GM12878 (cell line): Measurements from ENCODE around the gene RNF130.

Source experiments
- CTCF ChIP-seq, 3 experiments: IDR thresholded peaks in 2 of 3; conservative IDR thresholded peaks in 1 of 3; 2 replicates each; pipeline ENCODE4 v1.5.1; 2011; ENCODE audit warnings: low read depth in 3 of 3, low read length in 3 of 3, mild to moderate bottlenecking in 3 of 3, control low read depth in 2 of 3, moderate library complexity in 2 of 3, inconsistent platforms in 1 of 3, mixed read lengths in 1 of 3; ENCODE audit not compliant: control insufficient read depth in 2 of 3, insufficient read depth in 1 of 3; ENCODE audit errors: extremely low read depth in 1 of 3
- HDGF ChIP-seq: fragments of 450-650 bp; IDR thresholded peaks from 2 replicates; pipeline ENCODE4 v1.6.1; 2016; ENCODE audit warnings: antibody characterized with exemption
- MEF2A ChIP-seq: IDR thresholded peaks from 2 replicates; pipeline ENCODE4 v1.6.1; 2011; ENCODE audit warnings: low read depth, mild to moderate bottlenecking, low read length, moderate library complexity; ENCODE audit not compliant: insufficient read depth
- MTA2 ChIP-seq: fragments of 450-650 bp; IDR thresholded peaks from 2 replicates; pipeline ENCODE4 v1.6.1; 2016; ENCODE audit warnings: low read depth, mild to moderate bottlenecking, moderate library complexity
- POLR2AphosphoS5 ChIP-seq: IDR thresholded peaks from 2 replicates; pipeline ENCODE4 v1.6.1; 2011; ENCODE audit warnings: mild to moderate bottlenecking, low read length, inconsistent platforms
- SMC3 ChIP-seq: IDR thresholded peaks from 2 replicates; pipeline ENCODE4 v1.6.1; 2011; ENCODE audit warnings: low read length, improper control_type of control experiment, borderline replicate concordance
- SRF ChIP-seq, 2 experiments: IDR thresholded peaks; 2 replicates each; pipeline ENCODE4 v1.6.1; 2011; ENCODE audit warnings: low read depth in 2 of 2, low read length in 2 of 2, mild to moderate bottlenecking in 1 of 2, moderate library complexity in 1 of 2
- ZNF274 ChIP-seq: IDR thresholded peaks from one replicate; pipeline ENCODE4 v1.8.0; 2011; ENCODE audit not compliant: insufficient read length, insufficient read depth

- TF ChIP-seq MTA2 (no peak), HDGF (no peak), MEF2A (no peak), POLR2AphosphoS5 (no peak), ZNF274 (no peak), SMC3 (no peak), CTCF (IDR thresholded peaks at IDR 0.05 in 2 of 3, conservative IDR thresholded peaks at IDR 0.05 in 1 of 3; ENCODE audit: control insufficient read depth in 2 of 3, extremely low read depth in 1 of 3, insufficient read depth in 1 of 3, low read depth in 3 of 3, low read length in 3 of 3) (no peak), SRF (IDR thresholded peaks at IDR 0.05; ENCODE audit: low read depth in 2 of 2, low read length in 2 of 2) (no peak)
Measured at GRCh38 chr5:179973391-179973790, 98.2 kb downstream of the RNF130 start.
